Stomach (tissue), 19 donors: ENCODE measurements around the gene MCCC2. TPM values are rescaled to one million over a fixed set of nuclear protein-coding genes. Genes with fewer than 3 reads are reported as not detected.
"Not testable (repeated sequence)": the region's sequence is repeated elsewhere in the genome, so short reads cannot be mapped to it uniquely, and the experiment has no call there.

Source experiments
- DNase-seq, 2 donors: peaks; one replicate each; pipeline versions ENCODE4 v3.0.0 to v3.0.0-alpha.2; 2013 to 2019
- H3K27ac ChIP-seq, 5 donors: fragments of 200-600 bp in 4 of 5; sonication (generic) in 4 of 5; one replicate each; pipeline ENCODE4 v1.5.1; 2013 to 2019; ENCODE audit warnings: mild to moderate bottlenecking in 1 of 5, moderate library complexity in 1 of 5
- H3K27me3 ChIP-seq, 3 donors: fragments of 200-600 bp; sonication (generic); one replicate each; pipeline ENCODE4 v1.5.1; 2017 to 2019; ENCODE audit warnings: mixed run types in 1 of 3
- H3K36me3 ChIP-seq, 4 donors: fragments of 200-600 bp; sonication (generic); 1 replicate in 3 of 4; 2 replicates in 1 of 4; pipeline ENCODE4 v1.5.1; 2016 to 2019
- H3K4me1 ChIP-seq, 4 donors: fragments of 200-600 bp; sonication (generic); one replicate each; pipeline ENCODE4 v1.5.1; 2016 to 2019
- H3K4me3 ChIP-seq, 4 donors: fragments of 200-600 bp; sonication (generic) in 3 of 4; one replicate each; pipeline ENCODE4 v1.5.1; 2016 to 2019; ENCODE audit warnings: mild to moderate bottlenecking in 1 of 4
- H3K9me3 ChIP-seq, 4 donors: fragments of 200-600 bp; sonication (generic); one replicate each; pipeline ENCODE4 v1.5.1; 2016 to 2019
- EP300 ChIP-seq: sonication (generic); formaldehyde crosslinking; IDR thresholded peaks from one replicate; pipeline ENCODE4 v1.6.1; 2017; ENCODE audit warnings: antibody characterized with exemption
- POLR2A ChIP-seq, 4 donors: fragments of 450-650 bp; IDR thresholded peaks; one replicate each; pipeline ENCODE4 v1.6.1; 2016; ENCODE audit warnings: antibody characterized with exemption in 4 of 4, control low read depth in 2 of 4, mild to moderate bottlenecking in 1 of 4, moderate library complexity in 1 of 4
- POLR2AphosphoS5 ChIP-seq, 3 donors: sonication (generic); formaldehyde crosslinking; IDR thresholded peaks; one replicate each; pipeline ENCODE4 v1.6.1; 2016; ENCODE audit warnings: antibody characterized with exemption in 3 of 3
- WGBS, 5 donors: extraction: QIAGEN DNeasy Blood & Tissue Kit in 3 of 5; methylation state at CpG; one replicate each; pipeline versions ENCODE4 v1.1.5 to v1.1.7; 2013 to 2018; 5-methylcytosine and 5-hydroxymethylcytosine counted together
- intact Hi-C: fragments of 100-400 bp; cut with DNase I; formaldehyde crosslinking; loops from one replicate; pipeline ENCODE4 v1.15.1; 2023; ENCODE audit warnings: low total_unique reads
- long read RNA-seq, 10 donors: transcript quantifications; one replicate each; lab custom pipeline, GENCODE V29; 2026
- polyA plus RNA-seq, 3 donors: library from polyadenylated mRNA; stranded (reverse); fragments of 200-250 nt; gene quantifications; one replicate each; pipeline ENCODE4 v1.2.3, GENCODE V29; 2013
- total RNA-seq, 5 donors: library from RNA; depleted of rRNA; stranded (reverse); fragments of >200 nt; gene quantifications; one replicate each; pipeline versions ENCODE4 v1.1.0 to v1.2.3, GENCODE V29; 2014 to 2016
- TF ChIP-seq, protein P1 (sequence below), 7 experiments: fragments of 450-650 bp in 4 of 7; fragments of 200-600 bp in 3 of 7; sonication (generic) in 3 of 7; IDR thresholded peaks; one replicate each; pipeline ENCODE4 v1.5.1; 2016 to 2019; ENCODE audit warnings: antibody characterized with exemption in 7 of 7, control low read depth in 2 of 7, mild to moderate bottlenecking in 1 of 7
- donor health status: healthy with polysubstance abuse.
- donor health status: Bipolar disorder and iron deficiency.
- donor health status: healthy.

MCCC2 gene
- total RNA-seq: 10 to 100 TPM; 14.6 to 73.6 (median 48.7) TPM
- polyA plus RNA-seq: 10 to 100 TPM; 18.2 to 23.8 (median 21.7) TPM
- long read RNA-seq, donor 1, partial matches to known transcripts: 0 of 2 reads
- long read RNA-seq, donor 1, other reads (novel, unspliced or antisense): 0 of 2 reads
- long read RNA-seq, donor 2, transcript MCCC2-201 (17 exons, 3,665 nt): major isoform, 5 of 5 reads
- long read RNA-seq, donor 2, partial matches to known transcripts: 0 of 5 reads
- long read RNA-seq, donor 2, other reads (novel, unspliced or antisense): 0 of 5 reads
- long read RNA-seq, donor 3, partial matches to known transcripts: 0 of 3 reads
- long read RNA-seq, donor 3, other reads (novel, unspliced or antisense): 0 of 3 reads
- long read RNA-seq, donor 4: 0 reads
- long read RNA-seq, donor 5, partial matches to known transcripts: 0 of 3 reads
- long read RNA-seq, donor 5, other reads (novel, unspliced or antisense): 0 of 3 reads
- long read RNA-seq, donor 6, transcript MCCC2-201 (17 exons, 3,665 nt): major isoform, 5 of 5 reads
- long read RNA-seq, donor 6, partial matches to known transcripts: 0 of 5 reads
- long read RNA-seq, donor 6, other reads (novel, unspliced or antisense): 0 of 5 reads
- long read RNA-seq, donor 7: 0 reads
- long read RNA-seq, donor 8, partial matches to known transcripts: 41 of 43 reads
- long read RNA-seq, donor 8, other reads (novel, unspliced or antisense): 0 of 43 reads
- long read RNA-seq, donor 9, partial matches to known transcripts: 0 of 3 reads
- long read RNA-seq, donor 9, other reads (novel, unspliced or antisense): 0 of 3 reads
- long read RNA-seq, donor 10, partial matches to known transcripts: 10 of 11 reads
- long read RNA-seq, donor 10, other reads (novel, unspliced or antisense): 0 of 11 reads

DNA sequence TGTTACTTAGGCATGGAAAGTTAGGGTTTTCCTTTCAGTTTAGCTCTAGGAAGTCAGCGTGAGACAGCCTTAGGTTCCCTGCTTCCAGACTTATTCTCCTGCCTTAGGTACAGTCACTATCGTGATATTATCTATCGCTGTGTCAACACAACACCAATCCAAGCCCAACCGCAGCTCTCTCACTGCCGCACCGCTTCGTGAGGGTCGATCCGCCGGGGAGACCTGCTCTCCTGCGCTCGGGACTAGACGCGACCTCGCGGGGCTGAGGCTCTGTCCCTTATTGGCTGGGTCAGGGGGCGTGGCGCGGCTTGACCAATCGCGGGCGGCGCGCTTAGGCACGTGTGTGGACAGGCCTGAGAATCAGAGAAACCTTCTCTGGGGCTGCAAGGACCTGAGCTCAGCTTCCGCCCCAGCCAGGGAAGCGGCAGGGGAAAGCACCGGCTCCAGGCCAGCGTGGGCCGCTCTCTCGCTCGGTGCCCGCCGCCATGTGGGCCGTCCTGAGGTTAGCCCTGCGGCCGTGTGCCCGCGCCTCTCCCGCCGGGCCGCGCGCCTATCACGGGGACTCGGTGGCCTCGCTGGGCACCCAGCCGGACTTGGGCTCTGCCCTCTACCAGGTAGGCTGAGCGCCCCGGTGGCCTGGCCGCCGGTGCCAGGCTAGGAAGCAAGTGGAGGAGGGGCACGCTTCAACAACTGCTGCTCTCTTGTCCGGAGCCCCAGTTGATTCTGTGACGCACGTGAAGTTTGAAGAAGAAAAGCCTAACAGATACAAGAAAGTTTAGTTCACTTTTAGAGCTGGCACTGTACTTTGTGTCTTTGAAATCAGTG, at the start of gene MCCC2:
Gene MCCC2, plus strand, starts transcription at position 400 of the 825 bp plus-strand sequence. Its CDS starts 86 bp downstream, at position 486.
- H3K36me3 ChIP-seq: no peaks in the 10 kb centered on the region
- peaks cover 3 to 42% (median 26%) of the 10 kb centered on the region in 4 donors for H3K4me1 ChIP-seq
- TF ChIP-seq POLR2AphosphoS5 (IDR thresholded peaks at IDR 0.05) (peak; percentile 69 to 87 (median 86)), POLR2A (IDR thresholded peaks at IDR 0.05) (peak in 1 of 4 donors; percentile 51), EP300 (no peak)
- TF ChIP-seq, protein P1, sequence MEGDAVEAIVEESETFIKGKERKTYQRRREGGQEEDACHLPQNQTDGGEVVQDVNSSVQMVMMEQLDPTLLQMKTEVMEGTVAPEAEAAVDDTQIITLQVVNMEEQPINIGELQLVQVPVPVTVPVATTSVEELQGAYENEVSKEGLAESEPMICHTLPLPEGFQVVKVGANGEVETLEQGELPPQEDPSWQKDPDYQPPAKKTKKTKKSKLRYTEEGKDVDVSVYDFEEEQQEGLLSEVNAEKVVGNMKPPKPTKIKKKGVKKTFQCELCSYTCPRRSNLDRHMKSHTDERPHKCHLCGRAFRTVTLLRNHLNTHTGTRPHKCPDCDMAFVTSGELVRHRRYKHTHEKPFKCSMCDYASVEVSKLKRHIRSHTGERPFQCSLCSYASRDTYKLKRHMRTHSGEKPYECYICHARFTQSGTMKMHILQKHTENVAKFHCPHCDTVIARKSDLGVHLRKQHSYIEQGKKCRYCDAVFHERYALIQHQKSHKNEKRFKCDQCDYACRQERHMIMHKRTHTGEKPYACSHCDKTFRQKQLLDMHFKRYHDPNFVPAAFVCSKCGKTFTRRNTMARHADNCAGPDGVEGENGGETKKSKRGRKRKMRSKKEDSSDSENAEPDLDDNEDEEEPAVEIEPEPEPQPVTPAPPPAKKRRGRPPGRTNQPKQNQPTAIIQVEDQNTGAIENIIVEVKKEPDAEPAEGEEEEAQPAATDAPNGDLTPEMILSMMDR (IDR thresholded peaks at IDR 0.05): no peak
- DNase-seq: peak; percentile 98 to 99
- intact Hi-C loops: no loop called here
- H3K4me3 ChIP-seq: peak within 1 kb of the TSS; percentile 79 to 89 (median 83)
- H3K9me3 ChIP-seq: no peaks in the 10 kb centered on the region
- 0 to 1% (median 0%) methylated on average over 8 to 56 of the region's 56 CpGs for WGBS, 5 donors
- H3K27me3 ChIP-seq: no peaks in the 10 kb centered on the region
- peak within 1 kb of the TSS; percentile 91 to 93 (median 92) for H3K27ac ChIP-seq

DNA sequence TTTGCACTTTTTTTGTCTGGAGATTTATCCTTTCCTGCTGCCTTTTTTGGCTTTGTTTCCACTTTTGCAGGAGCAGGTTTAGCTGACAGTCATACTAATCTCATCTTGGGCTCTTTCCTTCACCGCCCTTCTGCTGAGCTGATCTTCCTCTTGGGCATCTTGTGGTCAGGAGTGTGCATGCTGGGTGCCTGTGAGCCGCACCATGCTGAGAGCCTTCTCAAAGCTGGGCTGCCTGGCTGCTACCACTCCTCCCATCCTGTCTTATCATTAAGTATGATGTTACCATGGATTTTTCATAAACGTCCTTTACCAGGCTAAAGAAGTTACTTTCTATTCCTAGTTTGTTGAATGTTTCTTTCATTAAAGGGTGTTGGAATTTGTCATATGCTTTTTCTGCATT, 49.5 kb upstream of the MCCC2 start:
- Histone ChIP-seq H3K27ac (no peak overlapping the region), H3K36me3 (peaks cover 18 to 88% (median 80%) of the 10 kb centered on the region in 4 donors), H3K9me3 (no peaks in the 10 kb centered on the region), H3K4me3 (no peak overlapping the region), H3K4me1 (peaks cover 0 to 5% (median 0%) of the 10 kb centered on the region in 4 donors), H3K27me3 (no peaks in the 10 kb centered on the region)
- intact Hi-C loops: no loop called here
- TF ChIP-seq POLR2AphosphoS5 (IDR thresholded peaks at IDR 0.05) (no peak), POLR2A (IDR thresholded peaks at IDR 0.05) (no peak), EP300 (no peak)
- TF ChIP-seq, protein P1 (IDR thresholded peaks at IDR 0.05): no peak
- DNase-seq: no peak
- 79 to 83% (median 80%) methylated on average over 3 of the region's 3 CpGs for WGBS, 5 donors

DNA sequence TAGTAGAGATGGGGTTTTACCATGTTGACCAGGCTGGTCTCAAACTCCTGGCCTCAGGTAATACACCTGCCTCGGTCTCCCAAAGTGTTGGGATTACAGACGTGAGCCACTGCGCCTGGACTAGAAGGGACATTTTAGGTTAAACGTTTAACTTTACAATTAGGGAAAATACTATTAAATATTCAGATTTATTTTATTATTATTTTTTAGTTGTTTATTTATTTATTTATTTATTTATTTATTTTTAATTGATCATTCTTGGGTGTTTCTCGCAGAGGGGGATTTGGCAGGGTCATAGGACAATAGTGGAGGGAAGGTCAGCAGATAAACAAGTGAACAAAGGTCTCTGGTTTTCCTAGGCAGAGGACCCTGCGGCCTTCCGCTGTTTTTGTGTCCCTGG, 36.3 kb upstream of the MCCC2 start:
- H3K4me3 ChIP-seq, intact Hi-C loops, DNase-seq, H3K27me3 ChIP-seq, H3K9me3 ChIP-seq, H3K4me1 ChIP-seq, H3K27ac ChIP-seq: not testable (repeated sequence)
- peaks cover 36 to 100% (median 99%) of the 10 kb centered on the region in 4 donors for H3K36me3 ChIP-seq
- 95 to 99% (median 97%) methylated on average over 7 of the region's 7 CpGs for WGBS, 5 donors

DNA sequence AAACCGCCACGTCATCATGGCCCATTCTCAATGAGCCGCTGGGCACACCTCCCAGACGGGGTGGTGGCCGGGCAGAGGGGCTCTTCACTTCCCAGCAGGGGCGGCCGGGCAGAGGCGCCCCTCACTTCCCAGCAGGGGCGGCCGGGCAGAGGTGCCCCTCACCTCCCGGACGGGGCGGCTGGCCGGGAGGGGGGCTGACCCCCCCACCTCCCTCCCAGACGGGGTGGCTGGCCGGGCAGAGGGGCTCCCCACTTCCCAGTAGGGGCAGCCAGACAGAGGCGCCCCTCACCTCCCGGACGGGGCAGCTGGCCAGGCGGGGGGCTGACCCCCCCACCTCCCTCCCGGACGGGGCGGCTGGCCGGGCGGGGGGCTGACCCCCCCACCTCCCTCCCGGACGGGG, 35.6 kb upstream of the MCCC2 start:
- H3K4me3 ChIP-seq, intact Hi-C loops, H3K4me1 ChIP-seq, H3K27me3 ChIP-seq, DNase-seq, H3K9me3 ChIP-seq, H3K27ac ChIP-seq: not testable (repeated sequence)
- H3K36me3 ChIP-seq: peaks cover 32 to 99% (median 96%) of the 10 kb centered on the region in 4 donors
- 95 to 100% (median 98%) methylated on average over 14 to 20 of the region's 27 CpGs for WGBS, 5 donors

DNA sequence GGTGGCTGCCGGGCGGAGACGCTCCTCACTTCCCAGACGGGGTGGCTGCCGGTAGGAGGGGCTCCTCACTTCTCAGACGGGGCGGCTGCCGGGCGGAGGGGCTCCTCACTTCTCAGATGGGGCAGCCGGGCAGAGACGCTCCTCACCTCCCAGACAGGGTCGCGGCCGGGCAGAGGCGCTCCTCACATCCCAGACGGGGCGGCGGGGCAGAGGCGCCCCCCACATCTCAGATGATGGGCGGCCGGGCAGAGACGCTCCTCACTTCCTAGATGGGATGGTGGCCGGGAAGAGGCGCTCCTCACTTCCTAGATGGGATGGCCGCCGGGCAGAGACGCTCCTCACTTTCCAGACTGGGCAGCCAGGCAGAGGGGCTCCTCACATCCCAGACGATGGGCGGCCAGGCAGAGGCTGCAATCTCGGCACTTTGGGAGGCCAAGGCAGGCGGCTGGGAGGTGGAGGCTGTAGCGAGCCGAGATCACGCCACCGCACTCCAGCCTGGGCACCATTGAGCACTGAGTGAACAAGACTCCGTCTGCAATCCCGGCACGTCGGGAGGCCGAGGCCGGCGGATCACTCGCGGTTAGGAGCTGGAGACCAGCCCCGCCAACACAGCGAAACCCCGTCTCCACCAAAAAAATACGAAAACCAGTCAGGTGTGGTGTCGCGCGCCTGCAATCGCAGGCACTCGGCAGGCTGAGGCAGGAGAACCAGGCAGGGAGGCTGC, 35.0 kb upstream of the MCCC2 start:
- H3K4me1 ChIP-seq, H3K9me3 ChIP-seq, intact Hi-C loops, H3K27me3 ChIP-seq, H3K4me3 ChIP-seq, H3K27ac ChIP-seq, DNase-seq: not testable (repeated sequence)
- 94 to 96% (median 96%) methylated on average over 26 to 50 of the region's 53 CpGs for WGBS, 5 donors
- H3K36me3 ChIP-seq: peaks cover 35 to 99% (median 96%) of the 10 kb centered on the region in 4 donors
